Sigmoid colon (tissue), 7 donors: Measurements from ENCODE around the gene CDH15. TPM values are rescaled to one million over a fixed set of nuclear protein-coding genes. Genes with fewer than 3 reads are reported as not detected.

Experiments
- DNase-seq: peaks from one replicate; pipeline ENCODE4 v3.0.0-alpha.2; 2019
- H3K27ac ChIP-seq, 4 donors: fragments of 200-600 bp; sonication (generic); one replicate each; pipeline ENCODE4 v1.5.1; 2016 to 2019; ENCODE audit warnings: mild to moderate bottlenecking in 1 of 4
- H3K27me3 ChIP-seq, 3 donors: fragments of 200-600 bp; sonication (generic); one replicate each; pipeline ENCODE4 v1.5.1; 2019; ENCODE audit warnings: mild to moderate bottlenecking in 1 of 3
- H3K36me3 ChIP-seq, 4 donors: fragments of 200-600 bp; sonication (generic); one replicate each; pipeline ENCODE4 v1.5.1; 2016 to 2019
- H3K4me1 ChIP-seq, 4 donors: fragments of 200-600 bp; sonication (generic); one replicate each; pipeline ENCODE4 v1.5.1; 2017 to 2019
- H3K4me3 ChIP-seq, 4 donors: fragments of 200-600 bp; sonication (generic); one replicate each; pipeline ENCODE4 v1.5.1; 2017 to 2019; ENCODE audit warnings: mild to moderate bottlenecking in 2 of 4, moderate library complexity in 1 of 4
- H3K9me3 ChIP-seq, 4 donors: fragments of 200-600 bp in 3 of 4; sonication (generic) in 3 of 4; one replicate each; pipeline versions ENCODE4 v1.5.1 to v1.6.1; 2013 to 2019
- CTCF ChIP-seq, 4 experiments: fragments of 450-650 bp in 3 of 4; fragments of 200-600 bp in 1 of 4; IDR thresholded peaks; one replicate each; pipeline ENCODE4 v1.5.1; 2016 to 2019; ENCODE audit warnings: antibody characterized with exemption in 4 of 4, mild to moderate bottlenecking in 3 of 4, moderate library complexity in 2 of 4
- EP300 ChIP-seq, 4 donors: sonication (generic); formaldehyde crosslinking; IDR thresholded peaks; one replicate each; pipeline ENCODE4 v1.6.1; 2017; ENCODE audit warnings: antibody characterized with exemption in 4 of 4
- POLR2A ChIP-seq, 2 donors: fragments of 450-650 bp; IDR thresholded peaks; one replicate each; pipeline ENCODE4 v1.6.1; 2016; ENCODE audit warnings: antibody characterized with exemption in 2 of 2, mild to moderate bottlenecking in 2 of 2, moderate library complexity in 2 of 2
- POLR2AphosphoS5 ChIP-seq, 4 donors: sonication (generic); formaldehyde crosslinking; IDR thresholded peaks; one replicate each; pipeline ENCODE4 v1.6.1; 2017; ENCODE audit warnings: antibody characterized with exemption in 4 of 4
- WGBS, 2 donors: extraction: QIAGEN DNeasy Blood & Tissue Kit; methylation state at CpG; one replicate each; pipeline ENCODE4 v1.1.7; 2013; 5-methylcytosine and 5-hydroxymethylcytosine counted together
- intact Hi-C: fragments of 100-400 bp; cut with DNase I; formaldehyde crosslinking; loops from one replicate; pipeline ENCODE4 v1.15.1; 2023
- polyA plus RNA-seq, 3 donors: library from polyadenylated mRNA; stranded (reverse); fragments of 200-250 nt; gene quantifications; one replicate each; pipeline ENCODE4 v1.2.3, GENCODE V29; 2013
- total RNA-seq, 4 donors: library from RNA; depleted of rRNA; stranded (reverse); fragments of >200 nt; gene quantifications; one replicate each; pipeline ENCODE4 v1.1.0, GENCODE V29; 2016
- donor health status: healthy with polysubstance abuse.
- donor health status: Bipolar disorder and iron deficiency.
- donor health status: healthy.

CDH15 gene
- total and polyA plus RNA-seq, 7 donors, result 0.01 TPM; not detected in 6

GRCh38 chr16:89140401-89140800 lies 31.1 kb upstream of the CDH15 start:
- Histone ChIP-seq H3K9me3 (no peaks in the 10 kb centered on the region), H3K36me3 (peaks cover 2 to 88% (median 16%) of the 10 kb centered on the region in 4 donors), H3K4me3 (no peak overlapping the region), H3K27ac (no peak overlapping the region), H3K4me1 (no peaks in the 10 kb centered on the region), H3K27me3 (no peaks in the 10 kb centered on the region)
- WGBS, 2 donors, result 95 to 97% methylated on average over 13 of the region's 13 CpGs
- no peak for DNase-seq
- no peak for TF ChIP-seq EP300 (IDR thresholded peaks at IDR 0.05)
- TF ChIP-seq POLR2AphosphoS5 (IDR thresholded peaks at IDR 0.05), result no peak
- no peak for TF ChIP-seq CTCF (IDR thresholded peaks at IDR 0.05)
- no peak for TF ChIP-seq POLR2A (IDR thresholded peaks at IDR 0.05)
- intact Hi-C loops, result no loop called here

- Histone ChIP-seq H3K4me3 (no peak overlapping the region), H3K4me1 (no peaks in the 10 kb centered on the region), H3K36me3 (peaks cover 11 to 88% (median 25%) of the 10 kb centered on the region in 4 donors), H3K9me3 (no peaks in the 10 kb centered on the region), H3K27me3 (no peaks in the 10 kb centered on the region), H3K27ac (no peak overlapping the region)
- TF ChIP-seq POLR2A (IDR thresholded peaks at IDR 0.05) (no peak), CTCF (IDR thresholded peaks at IDR 0.05) (no peak), EP300 (IDR thresholded peaks at IDR 0.05) (no peak), POLR2AphosphoS5 (IDR thresholded peaks at IDR 0.05) (no peak)
- WGBS, 2 donors, result 96% methylated on average over 31 of the region's 31 CpGs
- no peak for DNase-seq
- intact Hi-C loops, result no loop called here
Measured at GRCh38 chr16:89140981-89141883, 30.3 kb upstream of the CDH15 start.

GRCh38 chr16:89141884-89142267 lies 29.7 kb upstream of the CDH15 start:
- 97 to 98% methylated on average over 13 of the region's 13 CpGs for WGBS, 2 donors
- DNase-seq, result no peak
- H3K4me3 ChIP-seq, result no peak overlapping the region
- no peaks in the 10 kb centered on the region for H3K9me3 ChIP-seq
- intact Hi-C loops, result no loop called here
- H3K27ac ChIP-seq, result no peak overlapping the region
- no peak for TF ChIP-seq CTCF (IDR thresholded peaks at IDR 0.05)
- no peak for TF ChIP-seq POLR2A (IDR thresholded peaks at IDR 0.05)
- no peak for TF ChIP-seq EP300 (IDR thresholded peaks at IDR 0.05)
- no peak for TF ChIP-seq POLR2AphosphoS5 (IDR thresholded peaks at IDR 0.05)
- H3K4me1 ChIP-seq, result no peaks in the 10 kb centered on the region
- H3K36me3 ChIP-seq, result peaks cover 16 to 88% (median 29%) of the 10 kb centered on the region in 4 donors
- no peaks in the 10 kb centered on the region for H3K27me3 ChIP-seq

- intact Hi-C loops, result no loop called here
- Histone ChIP-seq H3K4me1 (no peaks in the 10 kb centered on the region), H3K4me3 (no peak overlapping the region), H3K36me3 (peaks cover 16 to 87% (median 28%) of the 10 kb centered on the region in 4 donors), H3K27me3 (no peaks in the 10 kb centered on the region), H3K27ac (no peak overlapping the region), H3K9me3 (no peaks in the 10 kb centered on the region)
- DNase-seq, result no peak
- 85 to 95% methylated on average over 13 of the region's 13 CpGs for WGBS, 2 donors
- TF ChIP-seq POLR2A (IDR thresholded peaks at IDR 0.05), result no peak
- no peak for TF ChIP-seq EP300 (IDR thresholded peaks at IDR 0.05)
- no peak for TF ChIP-seq POLR2AphosphoS5 (IDR thresholded peaks at IDR 0.05)
- TF ChIP-seq CTCF (IDR thresholded peaks at IDR 0.05), result no peak
Measured at GRCh38 chr16:89142474-89143195, 28.9 kb upstream of the CDH15 start.
